H9 (cell line): ENCODE data around the gene SIRT7. TPM values are rescaled to one million over a fixed set of nuclear protein-coding genes. Genes with fewer than 3 reads are reported as not detected.

Experiments used
- DNase-seq: peaks from one replicate; pipeline ENCODE4 v3.0.0-alpha.2; 2017
- H2AFZ ChIP-seq: one replicate; pipeline ENCODE4 v1.6.1; 2013; ENCODE audit warnings: mild to moderate bottlenecking, low read length, control low read depth, moderate library complexity
- H2AK5ac ChIP-seq: 2 replicates; pipeline ENCODE4 v1.6.1; 2013; ENCODE audit warnings: low read length, control low read depth, mixed read lengths; ENCODE audit not compliant: insufficient read length
- H2BK120ac ChIP-seq: one replicate; pipeline ENCODE4 v1.6.1; 2013; ENCODE audit warnings: low read depth, mild to moderate bottlenecking, low read length, control low read depth, inconsistent platforms; ENCODE audit not compliant: poor library complexity, severe bottlenecking
- H2BK12ac ChIP-seq: 2 replicates; pipeline ENCODE4 v1.6.1; 2013; ENCODE audit warnings: low read length, control low read depth, mixed read lengths, low read depth; ENCODE audit not compliant: insufficient read length
- H2BK15ac ChIP-seq: 2 replicates; pipeline ENCODE4 v1.6.1; 2013; ENCODE audit warnings: low read depth, low read length, control low read depth
- H2BK20ac ChIP-seq: one replicate; pipeline ENCODE4 v1.6.1; 2013; ENCODE audit warnings: low read depth, mild to moderate bottlenecking, low read length, control low read depth, inconsistent platforms; ENCODE audit not compliant: poor library complexity, severe bottlenecking
- H2BK5ac ChIP-seq: 2 replicates; pipeline ENCODE4 v1.6.1; 2013; ENCODE audit warnings: low read length, control low read depth, mixed read lengths; ENCODE audit not compliant: insufficient read length
- H3K14ac ChIP-seq: 2 replicates; pipeline ENCODE4 v1.6.1; 2013; ENCODE audit warnings: low read length, control low read depth; ENCODE audit not compliant: insufficient read depth
- H3K18ac ChIP-seq: 2 replicates; pipeline ENCODE4 v1.6.1; 2013; ENCODE audit warnings: low read depth, mild to moderate bottlenecking, mixed read lengths, low read length, control low read depth; ENCODE audit not compliant: insufficient read length
- H3K23ac ChIP-seq: 2 replicates; pipeline ENCODE4 v1.6.1; 2013; ENCODE audit warnings: low read length, control low read depth, mixed read lengths, low read depth; ENCODE audit not compliant: insufficient read length
- H3K23me2 ChIP-seq: 2 replicates; pipeline ENCODE4 v1.6.1; 2013; ENCODE audit warnings: low read depth, mild to moderate bottlenecking, mixed read lengths, low read length, control low read depth; ENCODE audit not compliant: insufficient read length, poor library complexity, severe bottlenecking
- H3K27ac ChIP-seq: 2 replicates; pipeline ENCODE4 v1.5.1; 2013; ENCODE audit warnings: low read length, control low read depth, mixed read lengths, low read depth; ENCODE audit not compliant: insufficient read length
- H3K27me3 ChIP-seq: 2 replicates; pipeline ENCODE4 v1.6.1; 2013; ENCODE audit warnings: low read length, control low read depth, inconsistent platforms; ENCODE audit not compliant: insufficient read depth
- H3K4ac ChIP-seq: 2 replicates; pipeline ENCODE4 v1.6.1; 2013; ENCODE audit warnings: low read depth, mild to moderate bottlenecking, control low read depth, inconsistent platforms, low read length, moderate library complexity
- H3K4me1 ChIP-seq: 2 replicates; pipeline ENCODE4 v1.6.1; 2013; ENCODE audit warnings: low read length, control low read depth, inconsistent platforms; ENCODE audit not compliant: insufficient read depth
- H3K4me2 ChIP-seq: 2 replicates; pipeline ENCODE4 v1.6.1; 2013; ENCODE audit warnings: low read length, control low read depth, mixed read lengths; ENCODE audit not compliant: insufficient read length, insufficient read depth
- H3K56ac ChIP-seq: 2 replicates; pipeline ENCODE4 v1.6.1; 2013; ENCODE audit warnings: low read depth, mild to moderate bottlenecking, mixed read lengths, low read length, control low read depth; ENCODE audit not compliant: insufficient read length
- H3K79me1 ChIP-seq: 2 replicates; pipeline ENCODE4 v1.6.1; 2013; ENCODE audit warnings: low read depth, mild to moderate bottlenecking, moderate library complexity, low read length, control low read depth, inconsistent platforms; ENCODE audit not compliant: insufficient read depth, poor library complexity, severe bottlenecking
- H3K79me2 ChIP-seq: 2 replicates; pipeline ENCODE4 v1.6.1; 2013; ENCODE audit warnings: low read length, control low read depth, inconsistent platforms; ENCODE audit not compliant: insufficient read depth
- H3K9ac ChIP-seq: 2 replicates; pipeline ENCODE4 v1.6.1; 2013; ENCODE audit warnings: low read length, control low read depth, mixed read lengths; ENCODE audit not compliant: insufficient read length; ENCODE audit errors: extremely low read depth
- H3K9me3 ChIP-seq: one replicate; pipeline ENCODE4 v1.6.1; 2013; ENCODE audit warnings: low read depth, low read length, inconsistent platforms; ENCODE audit not compliant: control insufficient read depth
- H3T11ph ChIP-seq: one replicate; pipeline ENCODE4 v1.6.1; 2013; ENCODE audit warnings: mild to moderate bottlenecking, low read length, control low read depth, inconsistent platforms
- H4K20me1 ChIP-seq: one replicate; pipeline ENCODE4 v1.6.1; 2013; ENCODE audit not compliant: control insufficient read depth, insufficient read length, insufficient read depth
- H4K5ac ChIP-seq: 2 replicates; pipeline ENCODE4 v1.6.1; 2013; ENCODE audit warnings: low read depth, mild to moderate bottlenecking, mixed read lengths, low read length, control low read depth; ENCODE audit not compliant: insufficient read length
- H4K8ac ChIP-seq: replicated peaks from 2 replicates; pipeline ENCODE4 v1.6.1; 2013; ENCODE audit warnings: low read length, control low read depth, mixed read lengths, low read depth; ENCODE audit not compliant: insufficient read length
- H4K91ac ChIP-seq: 2 replicates; pipeline ENCODE4 v1.6.1; 2013; ENCODE audit warnings: low read depth, mild to moderate bottlenecking, moderate library complexity, mixed read lengths, low read length, control low read depth; ENCODE audit not compliant: insufficient read length
- H3K27ac Mint-ChIP-seq, 3 experiments: 2 replicates in 2 of 3; 3 replicates in 1 of 3; pipeline ENCODE4 v1.8.0; 2020 to 2021; ENCODE audit warnings: mixed read lengths in 3 of 3, mild to moderate bottlenecking in 1 of 3, moderate library complexity in 1 of 3
- H3K27me3 Mint-ChIP-seq: 2 replicates; pipeline ENCODE4 v1.8.0; 2021; ENCODE audit warnings: low read depth, mild to moderate bottlenecking, moderate library complexity, mixed read lengths
- H3K36me3 Mint-ChIP-seq, 3 experiments: 2 replicates in 2 of 3; 3 replicates in 1 of 3; pipeline ENCODE4 v1.8.0; 2020 to 2021; ENCODE audit warnings: low read depth in 3 of 3, mixed read lengths in 3 of 3; ENCODE audit not compliant: insufficient read depth in 1 of 3
- H3K4me1 Mint-ChIP-seq, 2 experiments: 2 replicates each; pipeline ENCODE4 v1.8.0; 2020; ENCODE audit warnings: mixed read lengths in 2 of 2
- H3K4me3 Mint-ChIP-seq, 2 experiments: 2 replicates in 1 of 2; 3 replicates in 1 of 2; pipeline ENCODE4 v1.8.0; 2020 to 2021; ENCODE audit warnings: mild to moderate bottlenecking in 2 of 2, mixed read lengths in 2 of 2, moderate library complexity in 1 of 2
- H3K9me3 Mint-ChIP-seq, 2 experiments: 2 replicates in 1 of 2; 3 replicates in 1 of 2; pipeline ENCODE4 v1.8.0; 2020; ENCODE audit warnings: mild to moderate bottlenecking in 2 of 2, mixed read lengths in 2 of 2, moderate library complexity in 1 of 2
- CTCF ChIP-seq: fragments of 200-600 bp; sonication (generic); conservative IDR thresholded peaks from 3 replicates; pipeline ENCODE4 v1.8.0; 2021; ENCODE audit warnings: antibody characterized with exemption, mild to moderate bottlenecking
- WGBS: extraction: QIAGEN DNeasy Blood & Tissue Kit; methylation state at CpG from one replicate; pipeline ENCODE4 v1.1.7; 2013; ENCODE audit warnings: missing lambda C conversion rate, low lambda C conversion rate, mixed read lengths; ENCODE audit not compliant: insufficient read length; ENCODE audit errors: extremely low coverage; 5-methylcytosine and 5-hydroxymethylcytosine counted together
- total RNA-seq: library from RNA; stranded (reverse); gene quantifications from 2 replicates; pipeline ENCODE4 v1.2.1, GENCODE V29; 2021

The SIRT7 gene
- total RNA-seq, 1 experiment from 2014 or later, result 29.7 TPM

- Histone ChIP-seq H3K23ac (no peak overlapping the region), H3K4ac (no peak overlapping the region), H3K27ac (no peak overlapping the region), H3K4me1 (no peaks in the 10 kb centered on the region), H3K27me3 (peaks cover 33% of the 10 kb centered on the region; the same call in 1 of the 2 replicates), H2BK5ac (no peak overlapping the region), H3K18ac (no peak overlapping the region), H3K79me1 (no peaks in the 10 kb centered on the region), H3K9me3 (no peaks in the 10 kb centered on the region), H3T11ph (no peak overlapping the region), H2AFZ (no peak overlapping the region), H4K8ac (no peak overlapping the region), H4K20me1 (no peaks in the 10 kb centered on the region), H2BK12ac (no peak overlapping the region), H3K79me2 (no peaks in the 10 kb centered on the region), H4K91ac (no peak overlapping the region), H3K9ac (no peak overlapping the region), H2BK120ac (no peak overlapping the region), H3K4me2 (no peak overlapping the region), H4K5ac (no peak overlapping the region), H2BK20ac (no peak overlapping the region), H3K14ac (no peak overlapping the region; the same call in 1 of the 2 replicates), H2AK5ac (no peak overlapping the region), H2BK15ac (no peak overlapping the region), H3K23me2 (peaks cover 3% of the 10 kb centered on the region), H3K56ac (no peak overlapping the region)
- Mint-ChIP-seq H3K36me3 (no peaks in the 10 kb centered on the region; a peak in 1 of 7 replicates), H3K4me1 (peaks cover 5 to 8% of the 10 kb centered on the region in 2 experiments), H3K9me3 (peaks cover 0 to 4% of the 10 kb centered on the region in 2 experiments; a peak in 1 of 5 replicates), H3K27ac (no peak overlapping the region), H3K4me3 (peak overlapping the region in 1 of 2 experiments; percentile 65; a peak in 1 of 5 replicates), H3K27me3 (peaks cover 65% of the 10 kb centered on the region)
- no CpG with 5 or more reads among the region's 19 CpGs for WGBS
- no peak for DNase-seq
- TF ChIP-seq CTCF, result no peak
Observed at GRCh38 chr17:81957691-81958432, 39.9 kb upstream of the SIRT7 start.
